NCI-H524 treated with DMSO at 0.1 percent for 48 hours (cell line): ENCODE results near the gene OGA.
"Not testable (repeated sequence)": the region's sequence is repeated elsewhere in the genome, so short reads cannot be mapped to it uniquely, and the experiment has no call there.

Experiments
- DNase-seq: peaks from one replicate; lab custom pipeline; 2025; lab: John Stamatoyannopoulos, UW

OGA gene

GRCh38 chr10:101797403-101798059 lies 20.7 kb downstream of the OGA start:
- DNase-seq = no peak

DNA sequence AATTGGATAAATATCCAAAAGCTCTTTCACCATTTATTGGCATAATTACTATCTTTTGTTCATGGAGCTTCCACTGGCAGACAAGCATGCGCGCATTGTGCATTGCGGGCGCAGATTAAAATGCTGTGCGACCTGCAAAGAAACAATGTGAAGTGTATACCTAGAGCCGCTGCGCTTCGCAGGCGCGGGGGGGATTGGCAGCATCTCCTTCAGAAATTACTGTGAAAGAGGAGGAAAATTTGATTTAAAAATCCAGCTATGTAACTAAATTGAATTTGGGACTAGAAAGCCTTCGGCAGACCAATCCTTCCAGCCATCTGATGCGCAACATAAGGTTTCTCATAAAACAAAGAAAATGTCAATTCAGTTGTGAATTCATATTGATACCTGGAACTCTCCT lies 24.7 kb downstream of the OGA start:
- DNase-seq = no peak

- DNase-seq = no peak
These were observed 28.6 kb downstream of the OGA start for GRCh38 chr10:101789686-101790085.

- not testable (repeated sequence) for DNase-seq
These were observed 29.0 kb downstream of the OGA start for GRCh38 chr10:101789231-101789630.

- no peak for DNase-seq
These were observed 32.4 kb downstream of the OGA start for GRCh38 chr10:101785801-101786200.

DNA sequence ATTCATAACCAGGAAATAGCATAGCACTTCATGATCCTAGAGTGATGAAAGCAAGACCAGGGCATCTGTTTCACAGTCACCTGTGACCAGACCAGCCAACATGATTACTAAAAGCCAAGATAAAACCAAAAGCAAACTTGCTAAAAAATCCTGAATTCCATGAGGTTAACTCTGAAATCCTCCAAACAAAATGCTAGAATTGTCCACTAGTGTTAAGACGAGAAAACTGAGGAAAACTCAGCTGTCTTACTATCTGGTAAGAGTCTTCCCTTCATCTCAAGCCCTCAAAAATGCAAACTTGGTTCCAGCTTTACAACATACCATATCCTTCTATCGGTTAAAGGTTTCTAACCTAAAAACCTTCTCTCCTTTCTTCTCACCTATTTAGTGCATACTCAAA lies 33.7 kb downstream of the OGA start:
- no peak for DNase-seq

DNA sequence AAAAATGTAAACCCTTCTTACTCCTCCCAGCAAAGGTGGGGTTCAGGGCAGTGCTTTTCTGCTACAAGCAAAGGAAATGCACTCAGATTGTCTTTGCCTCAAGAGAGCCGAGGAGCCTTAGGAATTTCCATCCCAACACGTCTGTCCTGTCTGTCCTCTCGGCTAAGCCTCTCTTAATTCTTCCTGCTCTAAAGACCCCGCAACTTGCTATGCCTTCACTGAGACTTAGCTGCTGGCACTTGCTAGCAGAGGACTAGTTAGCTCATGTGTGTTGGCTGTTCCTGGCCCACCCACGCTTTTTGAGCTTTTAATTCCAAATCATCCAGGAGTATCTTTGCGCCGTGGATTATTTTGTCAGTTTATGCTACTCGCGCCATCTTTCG lies 34.5 kb downstream of the OGA start:
- DNase-seq = no peak

GRCh38 chr10:101782811-101783735 lies 35.2 kb downstream of the OGA start, which contains the start of gene NPM3:
TSS of gene NPM3 (minus strand) at chr10:101783446. CDS start at chr10:101783390, 56 bp downstream.
- DNase-seq = no peak

- DNase-seq = no peak
These were observed 36.0 kb downstream of the OGA start for GRCh38 chr10:101781984-101782810.

- no peak for DNase-seq
These were observed 36.6 kb downstream of the OGA start for GRCh38 chr10:101781655-101781983.

DNA sequence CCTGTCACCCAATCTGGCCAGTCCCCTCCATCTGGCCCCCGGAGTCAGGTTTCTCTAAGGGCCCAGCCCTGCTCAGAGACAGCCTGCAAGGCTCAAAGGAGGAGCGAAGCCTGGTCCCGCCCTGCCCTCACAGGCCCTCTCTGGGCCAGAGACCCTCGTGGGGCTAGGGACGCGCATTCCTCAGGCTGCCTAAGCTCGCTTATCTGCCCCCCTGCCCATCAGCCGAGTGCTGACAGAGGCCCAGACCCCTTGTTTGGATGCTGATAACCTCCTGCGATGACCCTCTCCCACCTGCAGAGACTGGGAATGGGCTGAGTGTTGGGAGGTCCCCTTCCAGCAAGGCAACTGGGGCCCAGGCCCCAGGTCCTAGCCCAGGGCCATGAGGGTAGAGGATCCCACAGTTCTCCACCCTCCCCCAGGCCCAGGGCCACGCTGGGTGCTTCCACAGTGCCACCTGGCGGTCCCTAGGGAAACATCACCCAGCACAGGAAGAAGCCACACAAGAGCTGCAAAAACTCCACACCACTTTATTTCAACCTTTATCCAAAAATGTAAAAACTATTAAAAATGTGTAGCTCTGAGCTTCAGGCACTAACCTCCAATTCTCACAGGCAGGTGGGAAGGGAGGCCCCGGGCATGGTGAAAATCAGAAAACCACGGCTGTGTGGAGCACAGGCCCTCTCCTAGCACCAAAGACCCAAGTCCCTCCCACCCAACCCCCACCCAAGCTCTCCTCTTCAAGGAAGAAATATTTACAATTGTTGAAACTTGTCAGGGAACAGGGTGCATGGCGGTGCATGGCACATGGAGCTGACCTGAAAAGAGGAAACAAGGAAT lies 37.2 kb downstream of the OGA start:
- DNase-seq = peak; percentile 28

- no peak for DNase-seq
These were observed 37.9 kb downstream of the OGA start for GRCh38 chr10:101780187-101780817.

DNA sequence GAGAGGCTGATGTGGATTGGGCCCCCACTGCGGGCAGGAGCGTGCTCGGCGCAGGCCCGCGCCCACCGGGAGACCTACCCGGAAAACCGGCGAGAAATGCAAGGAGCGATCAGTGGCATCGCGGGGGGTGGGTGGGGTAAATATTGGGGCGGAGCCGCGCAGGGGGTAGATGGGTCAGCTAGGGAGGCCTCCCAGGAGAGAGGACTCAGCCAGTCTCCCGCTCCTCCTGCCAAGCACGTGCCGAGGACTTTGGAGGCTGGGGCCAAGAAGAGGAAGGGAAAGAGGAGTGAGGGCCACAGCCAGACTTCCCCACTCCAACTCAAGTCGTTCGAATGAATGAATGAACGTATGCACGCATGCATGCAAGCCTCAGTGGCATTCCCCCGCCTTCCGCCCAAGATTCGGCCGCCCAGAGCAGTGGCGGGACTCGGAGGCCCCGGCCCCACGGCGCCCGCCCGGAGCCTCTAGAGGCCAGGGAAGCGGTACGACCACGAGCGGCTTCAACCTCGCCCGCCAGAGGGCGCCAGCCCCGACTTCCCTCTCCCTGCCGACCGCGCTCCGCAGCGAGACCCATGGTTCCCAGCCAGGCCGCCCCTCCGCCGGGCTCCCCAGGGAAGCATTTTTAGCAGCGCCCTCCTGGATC lies 38.6 kb downstream of the OGA start:
- no peak for DNase-seq

DNA sequence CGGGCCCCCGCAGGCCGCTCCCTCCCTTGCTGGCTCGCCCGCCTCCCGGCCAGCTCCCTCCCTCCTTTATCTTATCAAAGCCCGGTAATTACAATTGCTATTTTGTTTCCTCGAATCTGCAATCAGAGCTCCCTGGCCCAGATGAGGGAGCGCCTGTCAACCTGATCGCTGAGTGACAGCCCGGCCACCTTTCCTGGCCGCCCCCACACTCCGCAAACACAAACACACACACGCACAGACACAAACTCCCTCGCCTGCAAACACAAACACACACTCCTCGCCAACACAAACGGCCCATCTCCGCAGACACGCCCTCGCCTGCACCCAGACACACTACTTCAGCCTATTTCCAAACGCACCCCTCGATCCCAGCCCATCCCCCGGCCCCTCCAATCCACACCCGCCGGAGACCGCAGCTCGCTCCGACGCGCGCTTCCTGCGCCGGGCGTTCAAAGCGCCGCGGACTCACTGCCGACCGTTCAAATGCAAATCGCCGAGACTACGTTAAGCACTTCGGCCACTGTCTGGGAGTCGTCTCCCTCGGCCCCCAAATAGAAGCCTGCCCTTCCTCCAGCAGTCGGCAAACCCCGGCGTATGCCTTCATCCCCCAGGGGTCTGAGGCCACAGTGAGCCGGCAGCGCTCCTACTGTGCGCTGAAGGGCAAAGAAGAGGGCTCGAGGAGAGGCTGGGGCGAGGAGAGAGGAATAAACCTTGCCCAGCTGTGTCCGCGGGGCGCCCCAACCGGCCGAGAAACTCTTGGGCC lies 39.3 kb downstream of the OGA start:
- DNase-seq = no peak

DNA sequence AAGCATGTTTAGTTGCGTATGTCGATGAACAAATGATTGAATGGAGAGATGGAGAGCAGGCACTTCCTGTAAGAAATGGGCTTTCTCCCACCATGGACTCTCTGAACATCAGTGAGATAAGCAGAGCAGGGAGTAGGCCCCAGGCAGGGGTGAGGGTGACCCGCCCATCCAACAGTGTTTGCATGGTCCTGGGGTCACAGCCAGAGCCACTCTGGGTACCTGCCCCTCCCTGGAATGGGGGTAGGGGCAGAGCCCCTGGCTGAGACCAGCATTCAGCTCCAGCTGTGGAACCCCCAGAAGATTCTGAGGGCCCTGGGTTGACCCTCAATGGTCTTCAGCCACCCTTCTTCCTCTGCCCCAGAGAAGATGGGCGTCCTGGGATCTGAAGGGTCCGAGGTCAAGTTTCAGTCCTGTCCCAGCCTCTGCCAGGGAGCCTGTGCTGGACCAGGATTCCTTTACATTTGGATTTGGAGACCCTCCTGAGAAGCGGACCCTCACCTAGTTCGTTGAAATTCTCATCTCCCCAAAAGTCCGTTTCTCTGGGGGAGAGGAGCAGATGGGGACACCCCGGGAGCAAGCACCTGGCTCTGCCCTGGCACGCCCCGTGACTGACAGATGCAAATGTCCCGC lies 40.0 kb downstream of the OGA start:
- no peak for DNase-seq

DNA sequence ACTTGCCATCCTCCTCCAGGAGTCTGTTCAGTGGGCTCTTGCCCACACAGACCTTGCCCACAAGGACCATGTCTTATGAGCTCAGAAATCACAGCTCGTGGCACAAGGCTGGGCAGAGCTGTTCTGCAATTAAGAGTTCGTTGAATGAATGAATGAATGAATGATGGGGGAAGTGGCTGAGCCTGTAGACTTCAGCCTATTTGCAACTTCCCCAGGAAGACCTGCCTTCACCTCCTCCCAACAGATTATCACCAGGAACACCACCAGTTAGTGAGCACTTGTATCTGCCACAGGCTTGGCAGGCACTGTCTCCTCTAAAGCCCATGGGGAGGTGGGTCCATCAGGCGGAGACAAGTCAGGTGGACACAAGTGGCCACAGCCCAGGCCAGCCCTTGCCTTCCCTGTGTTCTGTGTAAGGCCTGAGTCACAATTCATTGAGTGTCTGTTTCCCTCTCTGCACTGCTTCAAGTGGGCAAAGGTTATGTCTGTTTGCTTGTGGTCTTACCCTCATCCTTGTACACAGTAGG lies 40.6 kb downstream of the OGA start:
- no peak for DNase-seq

DNA sequence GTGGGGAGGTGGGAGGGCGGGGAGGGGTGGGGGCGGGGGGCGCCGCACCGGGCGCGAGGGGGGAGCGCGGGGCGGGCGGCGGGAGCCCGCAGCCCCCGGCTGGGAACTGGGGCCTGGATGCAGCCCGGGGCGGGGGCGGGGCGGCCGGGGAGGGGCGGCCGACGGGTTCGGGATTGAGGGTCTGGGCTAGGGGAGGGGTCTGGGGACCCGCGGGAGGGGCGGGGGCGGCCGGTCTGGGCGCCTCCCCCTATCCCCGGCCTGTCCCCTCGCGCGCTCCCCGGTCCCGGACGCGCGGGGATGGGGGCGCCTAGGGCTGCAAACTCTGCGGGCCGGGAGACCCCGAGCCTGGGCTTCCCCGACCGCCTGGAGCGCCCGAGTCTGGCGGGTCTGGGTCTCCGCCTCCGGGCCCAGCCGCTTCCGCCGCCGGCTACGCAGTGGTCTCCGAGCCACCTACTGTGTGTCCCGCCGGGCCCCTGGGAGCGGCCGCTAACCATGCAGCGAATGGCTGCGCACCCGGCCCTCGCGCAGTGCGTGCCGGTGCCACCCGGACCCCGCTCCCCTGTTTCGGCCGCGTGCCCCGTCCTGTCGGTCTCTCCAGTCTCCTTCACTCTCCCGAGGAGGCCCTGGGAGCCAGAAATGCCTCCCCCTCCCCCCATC lies 42.0 kb downstream of the OGA start:
- no peak for DNase-seq

- no peak for DNase-seq
These were observed 42.7 kb downstream of the OGA start, which contains the start of gene FGF8 for GRCh38 chr10:101775273-101776160. TSS of gene FGF8 (minus strand) at chr10:101776114. CDS start at chr10:101775900, 214 bp downstream.
